NCI-H128 (cell line): ENCODE data around the gene PACSIN2.

Source experiments
- DNase-seq: peaks from one replicate; lab custom pipeline; 2025; ENCODE audit not compliant: unreplicated experiment; lab: John Stamatoyannopoulos, UW

Gene PACSIN2

GRCh38 chr22:42885446-42885845, 129.5 kb downstream of the PACSIN2 start:
- no peak for DNase-seq

GRCh38 chr22:42884616-42885375, 130.2 kb downstream of the PACSIN2 start:
- DNase-seq: no peak

GRCh38 chr22:42883970-42884369, 131.0 kb downstream of the PACSIN2 start:
- no peak for DNase-seq

- DNase-seq: no peak
Observed at GRCh38 chr22:42883121-42883520, 131.8 kb downstream of the PACSIN2 start.

GRCh38 chr22:42881982-42882656, 132.8 kb downstream of the PACSIN2 start:
- no peak for DNase-seq

GRCh38 chr22:42881298-42881697, 133.7 kb downstream of the PACSIN2 start:
- no peak for DNase-seq

- DNase-seq: no peak
Observed at GRCh38 chr22:42880815-42881214, 134.1 kb downstream of the PACSIN2 start.

GRCh38 chr22:42879371-42880021, 135.5 kb downstream of the PACSIN2 start:
- no peak for DNase-seq

- DNase-seq: no peak
Observed at GRCh38 chr22:42878561-42879305, 136.2 kb downstream of the PACSIN2 start.

- DNase-seq: no peak
Observed at GRCh38 chr22:42877597-42878340, 137.2 kb downstream of the PACSIN2 start.

GRCh38 chr22:42877158-42877557, 137.8 kb downstream of the PACSIN2 start:
- DNase-seq: no peak

GRCh38 chr22:42876041-42876440, 138.9 kb downstream of the PACSIN2 start:
- no peak for DNase-seq

GRCh38 chr22:42874010-42874409, 140.9 kb downstream of the PACSIN2 start:
- no peak for DNase-seq

- DNase-seq: no peak
Observed at GRCh38 chr22:42873356-42873755, 141.6 kb downstream of the PACSIN2 start.

- DNase-seq: no peak
Observed at GRCh38 chr22:42872821-42873220, 142.1 kb downstream of the PACSIN2 start.

GRCh38 chr22:42871146-42872050, 143.6 kb downstream of the PACSIN2 start:
- no peak for DNase-seq

- no peak for DNase-seq
Observed at GRCh38 chr22:42869888-42870480, 145.0 kb downstream of the PACSIN2 start.

- DNase-seq: no peak
Observed at GRCh38 chr22:42869463-42869862, 145.5 kb downstream of the PACSIN2 start.

GRCh38 chr22:42868751-42869251, 146.1 kb downstream of the PACSIN2 start:
- no peak for DNase-seq
